Psoas muscle (tissue), 8 donors: ENCODE data around the gene PNCK. TPM values are rescaled to one million over a fixed set of nuclear protein-coding genes. Genes with fewer than 3 reads are reported as not detected.

Source experiments
- ATAC-seq, 4 donors: fragments of 200-7000 bp; cut with Tn5 transposase; one replicate each; pipeline ENCODE4 v1.9.1; 2020; ENCODE audit warnings: moderate library complexity in 3 of 4, mild to moderate bottlenecking in 2 of 4
- DNase-seq, 2 donors: peaks; one replicate each; pipeline ENCODE4 v3.0.0-alpha.2; 2020
- H3K27ac ChIP-seq: fragments of 200-600 bp; one replicate; pipeline ENCODE4 v1.8.0; 2022
- H3K27me3 ChIP-seq, 3 donors: fragments of 200-600 bp in 1 of 3; one replicate each; pipeline versions ENCODE4 v1.6.1 to v1.8.0; 2013 to 2022; ENCODE audit warnings: low read length in 2 of 3, mild to moderate bottlenecking in 2 of 3, moderate library complexity in 1 of 3; ENCODE audit not compliant: insufficient read depth in 3 of 3
- H3K36me3 ChIP-seq, 2 donors: fragments of 200-600 bp in 1 of 2; one replicate each; pipeline versions ENCODE4 v1.6.1 to v1.8.0; 2013 to 2022; ENCODE audit warnings: low read depth in 1 of 2, mild to moderate bottlenecking in 1 of 2, moderate library complexity in 1 of 2; ENCODE audit not compliant: insufficient read depth in 1 of 2
- H3K4me1 ChIP-seq: fragments of 200-600 bp; one replicate; pipeline ENCODE4 v1.8.0; 2022
- H3K4me3 ChIP-seq: fragments of 200-600 bp; one replicate; pipeline ENCODE4 v1.8.0; 2022; ENCODE audit warnings: mild to moderate bottlenecking
- H3K9me3 ChIP-seq: fragments of 200-600 bp; one replicate; pipeline ENCODE4 v1.8.0; 2022
- WGBS, 3 donors: extraction: QIAGEN DNeasy Blood & Tissue Kit; methylation state at CpG; one replicate each; pipeline versions ENCODE4 v1.1.6 to v1.1.7; 2013; 5-methylcytosine and 5-hydroxymethylcytosine counted together
- intact Hi-C, 2 donors: fragments of 100-400 bp; cut with DNase I; formaldehyde crosslinking; loops; one replicate each; pipeline versions ENCODE4 v1.11.0 to v1.14.2; 2022
- polyA plus RNA-seq, 3 donors: library from polyadenylated mRNA; stranded (reverse); fragments of 200-250 nt; gene quantifications; one replicate each; pipeline ENCODE4 v1.2.3, GENCODE V29; 2013
- total RNA-seq, 4 donors: library from RNA; stranded (reverse); fragmentation: NEBNext Ultra II Directional in 2 of 4; extraction: Animal tissue kit (Norgen Biotek cat#: 25700) in 2 of 4; gene quantifications; one replicate each; pipeline versions ENCODE4 v1.2.1 to v1.2.4, GENCODE V29; 2021 to 2023
- TF ChIP-seq, protein P1 (sequence below): fragments of 200-600 bp; IDR thresholded peaks from one replicate; pipeline ENCODE4 v1.8.0; 2022; ENCODE audit warnings: antibody characterized with exemption
- donor health status: healthy with polysubstance abuse.
- donor health status: DM: no; HTN: no; CAD: no; lungs with moderate emphysema.
- donor health status: Bipolar disorder and iron deficiency.
- donor health status: healthy.
- donor health status: DM: yes; HTN: yes; CAD: no.
- donor health status: DM: no; HTN: no; CAD: no.
- donor health status: DM: no; HTN: no; CAD: no.
- donor health status: DM: yes; HTN: yes; CAD: no.

Gene PNCK
- total and polyA plus RNA-seq, 7 donors, result 0.21 to 1.9 (median 0.92) TPM

DNA sequence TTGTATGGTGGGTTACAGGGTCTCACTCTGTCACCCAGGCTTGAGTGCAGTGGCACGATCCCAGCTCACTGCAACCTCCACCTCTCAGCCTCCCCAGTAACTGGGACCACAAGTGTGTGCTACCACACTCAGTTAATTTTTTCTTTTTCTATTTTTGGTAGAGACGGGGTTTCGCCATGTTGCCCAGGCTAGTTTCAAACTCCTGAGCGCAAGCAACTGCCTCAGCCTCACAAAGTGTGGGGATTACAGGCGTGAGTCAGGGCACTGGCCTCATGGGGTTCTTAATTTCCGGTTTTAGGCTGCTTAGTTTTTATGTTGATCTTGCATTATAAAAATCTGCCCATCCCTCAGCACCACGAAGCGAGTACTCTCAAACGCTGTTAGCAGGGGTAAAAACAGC is 43.8 kb upstream of the PNCK start:
- Histone ChIP-seq H3K4me3 (no peak overlapping the region), H3K9me3 (no peaks in the 10 kb centered on the region), H3K36me3 (peaks cover 3 to 60% of the 10 kb centered on the region in 2 donors), H3K4me1 (peaks cover 4% of the 10 kb centered on the region), H3K27me3 (no peaks in the 10 kb centered on the region), H3K27ac (no peak overlapping the region)
- WGBS, 3 donors, result 84 to 96% (median 96%) methylated on average over 9 of the region's 9 CpGs
- TF ChIP-seq, protein P1, sequence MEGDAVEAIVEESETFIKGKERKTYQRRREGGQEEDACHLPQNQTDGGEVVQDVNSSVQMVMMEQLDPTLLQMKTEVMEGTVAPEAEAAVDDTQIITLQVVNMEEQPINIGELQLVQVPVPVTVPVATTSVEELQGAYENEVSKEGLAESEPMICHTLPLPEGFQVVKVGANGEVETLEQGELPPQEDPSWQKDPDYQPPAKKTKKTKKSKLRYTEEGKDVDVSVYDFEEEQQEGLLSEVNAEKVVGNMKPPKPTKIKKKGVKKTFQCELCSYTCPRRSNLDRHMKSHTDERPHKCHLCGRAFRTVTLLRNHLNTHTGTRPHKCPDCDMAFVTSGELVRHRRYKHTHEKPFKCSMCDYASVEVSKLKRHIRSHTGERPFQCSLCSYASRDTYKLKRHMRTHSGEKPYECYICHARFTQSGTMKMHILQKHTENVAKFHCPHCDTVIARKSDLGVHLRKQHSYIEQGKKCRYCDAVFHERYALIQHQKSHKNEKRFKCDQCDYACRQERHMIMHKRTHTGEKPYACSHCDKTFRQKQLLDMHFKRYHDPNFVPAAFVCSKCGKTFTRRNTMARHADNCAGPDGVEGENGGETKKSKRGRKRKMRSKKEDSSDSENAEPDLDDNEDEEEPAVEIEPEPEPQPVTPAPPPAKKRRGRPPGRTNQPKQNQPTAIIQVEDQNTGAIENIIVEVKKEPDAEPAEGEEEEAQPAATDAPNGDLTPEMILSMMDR, result no peak
- DNase-seq (no peak), ATAC-seq (no peak)
- intact Hi-C loops, result no loop called here

DNA sequence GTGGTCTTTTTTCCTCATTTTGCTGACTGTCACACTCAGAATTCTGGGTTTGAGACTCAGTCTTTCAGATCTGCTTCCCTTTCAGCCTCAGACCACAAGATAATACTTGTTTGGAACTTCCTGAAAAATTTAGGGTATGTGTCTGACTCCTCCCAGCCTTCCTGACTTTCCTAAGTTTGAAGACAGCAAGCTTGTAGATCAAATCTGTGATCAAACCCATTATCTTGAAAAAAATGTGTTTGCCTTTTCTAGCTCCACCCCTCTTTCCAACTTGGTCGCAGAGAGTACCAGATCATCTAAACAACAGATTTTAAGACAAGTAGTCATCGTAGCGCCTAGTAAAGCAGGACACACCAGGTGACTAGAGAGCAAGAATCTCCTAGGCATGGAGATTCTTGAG is 40.6 kb upstream of the PNCK start:
- Histone ChIP-seq H3K4me1 (peaks cover under 1% of the 10 kb centered on the region), H3K9me3 (no peaks in the 10 kb centered on the region)
- WGBS, 3 donors, result 88 to 97% (median 95%) methylated on average over 3 of the region's 3 CpGs

DNA sequence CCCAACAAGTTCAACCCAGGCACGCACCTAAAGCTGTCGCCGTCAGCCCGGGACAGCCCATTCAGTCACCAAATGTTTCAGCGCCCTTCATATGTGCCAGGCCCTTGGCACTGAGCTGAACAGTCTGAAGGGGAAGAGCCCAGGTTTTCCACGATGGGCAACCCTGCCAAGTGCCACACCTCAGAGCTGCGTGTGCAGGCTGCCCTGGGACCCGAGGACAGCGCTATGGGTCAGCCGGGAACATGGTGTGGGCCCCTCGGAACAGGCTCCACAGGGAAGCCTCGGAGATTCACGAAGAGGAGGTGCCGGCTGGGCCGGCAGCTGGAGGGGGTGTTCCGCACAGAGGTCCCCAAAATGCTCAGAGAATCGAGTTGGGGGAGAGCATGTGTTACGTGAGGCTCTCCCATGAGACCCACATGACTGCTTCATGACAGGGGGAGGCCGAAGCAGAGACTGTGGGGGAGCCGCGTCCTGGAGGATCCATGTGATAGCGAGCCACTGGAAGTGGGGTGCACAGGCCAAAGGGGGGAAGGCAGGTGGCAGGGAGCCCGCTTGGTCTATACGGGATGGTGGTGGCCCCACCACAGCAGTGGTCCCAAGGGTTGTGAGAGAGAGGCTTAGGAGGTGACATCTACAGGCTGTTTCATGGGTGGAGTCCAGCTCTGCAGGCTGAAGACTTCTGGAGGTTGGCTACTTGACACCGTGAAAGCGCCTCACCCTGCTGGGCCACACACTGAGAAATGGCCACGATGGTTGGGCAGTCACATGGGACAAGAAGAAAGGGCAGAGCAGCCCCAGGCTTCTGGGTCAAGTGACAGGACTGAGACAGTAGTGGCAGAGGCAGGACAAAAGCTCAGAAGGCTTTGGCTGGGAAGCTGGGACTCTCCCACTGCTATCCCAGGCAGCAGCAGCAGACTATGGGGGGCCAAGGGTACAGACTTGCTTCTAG is 36.4 kb upstream of the PNCK start:
- no peak overlapping the region for H3K4me3 ChIP-seq
- TF ChIP-seq, protein P1, result no peak
- no peaks in the 10 kb centered on the region for H3K9me3 ChIP-seq
- DNase-seq (peak in 1 of 2 donors; percentile 42), ATAC-seq (peak in 1 of 4 donors; percentile 23)
- intact Hi-C loops, result loop anchor here in 1 of 2 donors (2.0 kb wide), 1 partner anchor 23 kb away; the partner anchor contains the start of gene SLC6A8
- peaks cover 8% of the 10 kb centered on the region for H3K4me1 ChIP-seq
- H3K27me3 ChIP-seq, result no peaks in the 10 kb centered on the region
- WGBS, 3 donors, result 50 to 76% (median 66%) methylated on average over 22 to 27 of the region's 27 CpGs
- H3K36me3 ChIP-seq, result peaks cover 0 to 11% of the 10 kb centered on the region in 2 donors
- H3K27ac ChIP-seq, result peak overlapping the region; percentile 63

More for the DNA sequence above, 40.6 kb upstream of the PNCK start:
- Histone ChIP-seq H3K27me3 (no peaks in the 10 kb centered on the region), H3K4me3 (no peak overlapping the region), H3K27ac (no peak overlapping the region), H3K36me3 (peaks cover 0 to 37% of the 10 kb centered on the region in 2 donors)
- intact Hi-C loops, result no loop called here
- TF ChIP-seq, protein P1, result no peak
- DNase-seq (no peak), ATAC-seq (no peak)

DNA sequence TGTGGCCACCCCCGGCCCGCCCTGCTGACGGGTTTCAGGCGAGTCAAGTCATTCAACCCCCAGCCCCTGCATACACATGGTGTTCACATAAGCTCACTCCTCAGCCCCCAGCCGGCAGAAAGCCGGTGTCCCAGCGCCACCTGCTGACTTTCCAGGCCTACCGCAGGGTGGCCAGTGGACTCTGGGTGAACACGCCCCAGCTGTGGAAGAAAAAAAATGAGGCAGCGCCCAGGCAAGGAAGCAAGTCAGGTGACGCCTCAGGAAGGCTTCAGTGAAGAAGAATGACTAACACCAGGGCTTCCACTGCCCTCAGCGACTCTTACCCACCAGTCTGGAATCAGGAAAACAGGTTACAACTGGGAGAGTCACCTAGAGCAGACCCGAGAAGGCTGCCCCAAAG is 34.8 kb upstream of the PNCK start:
- Histone ChIP-seq H3K27ac (peak overlapping the region; percentile 90), H3K36me3 (peaks cover 0 to 5% of the 10 kb centered on the region in 2 donors), H3K9me3 (no peaks in the 10 kb centered on the region), H3K4me1 (peaks cover 13% of the 10 kb centered on the region), H3K27me3 (no peaks in the 10 kb centered on the region), H3K4me3 (peak overlapping the region; percentile 62)
- 16 to 19% (median 17%) methylated on average over 9 to 13 of the region's 13 CpGs for WGBS, 3 donors
- DNase-seq, result peak; percentile 73 to 89
- intact Hi-C loops, result loop anchor here in 1 of 2 donors (2.0 kb wide), 1 partner anchor 22 kb away; the partner anchor contains the start of gene SLC6A8
- ATAC-seq, result peak; percentile 66 to 72 (median 68)
- TF ChIP-seq, protein P1, result peak; percentile 65
